GM23338 (cell line): Measurements from ENCODE around the gene LRP11. TPM values are rescaled to one million over a fixed set of nuclear protein-coding genes. Genes with fewer than 3 reads are reported as not detected.

Source experiments
- ATAC-seq: fragments of 200-7000 bp; cut with Tn5 transposase; 3 replicates; pipeline ENCODE4 v1.9.1; 2020
- DNase-seq: peaks from one replicate; pipeline ENCODE4 v3.0.0-alpha.2; 2015; ENCODE audit warnings: low spot score
- H2AFZ ChIP-seq: fragments of 200-600 bp; sonication (generic); 2 replicates; pipeline ENCODE4 v1.8.0; 2016; ENCODE audit warnings: antibody characterized with exemption, mild to moderate bottlenecking, moderate library complexity
- H3F3A ChIP-seq: fragments of 200-600 bp; sonication (generic); replicated peaks from 2 replicates; pipeline ENCODE4 v1.8.0; 2017; ENCODE audit warnings: antibody characterized with exemption, mixed run types, low read depth
- H3K27ac ChIP-seq: fragments of 200-600 bp; sonication (generic); 2 replicates; pipeline ENCODE4 v1.6.1; 2016; ENCODE audit warnings: low read depth
- H3K27me3 ChIP-seq: fragments of 200-600 bp; sonication (generic); 2 replicates; pipeline ENCODE4 v1.8.0; 2016; ENCODE audit warnings: mild to moderate bottlenecking, mixed run types, moderate library complexity; ENCODE audit not compliant: insufficient read depth
- H3K36me3 ChIP-seq: fragments of 200-600 bp; sonication (generic); 2 replicates; pipeline ENCODE4 v1.8.0; 2016; ENCODE audit warnings: mild to moderate bottlenecking; ENCODE audit not compliant: insufficient read depth
- H3K4me1 ChIP-seq: fragments of 200-600 bp; sonication (generic); 2 replicates; pipeline ENCODE4 v1.8.0; 2016; ENCODE audit warnings: mild to moderate bottlenecking, moderate library complexity; ENCODE audit not compliant: insufficient read depth
- H3K4me2 ChIP-seq: fragments of 200-600 bp; sonication (generic); 2 replicates; pipeline ENCODE4 v1.7.1; 2017; ENCODE audit warnings: mixed run types
- H3K4me3 ChIP-seq: fragments of 200-600 bp; sonication (generic); 2 replicates; pipeline ENCODE4 v1.6.1; 2016; ENCODE audit warnings: mixed run types
- H3K79me2 ChIP-seq: fragments of 200-600 bp; sonication (generic); replicated peaks from 2 replicates; pipeline ENCODE4 v1.8.0; 2017; ENCODE audit warnings: mild to moderate bottlenecking; ENCODE audit not compliant: insufficient read depth
- H3K9me2 ChIP-seq: fragments of 200-600 bp; sonication (generic); 2 replicates; pipeline ENCODE4 v1.8.0; 2017; ENCODE audit not compliant: insufficient read depth
- H4K20me1 ChIP-seq: fragments of 200-600 bp; sonication (generic); replicated peaks from 2 replicates; pipeline ENCODE4 v1.8.0; 2017; ENCODE audit warnings: mild to moderate bottlenecking; ENCODE audit not compliant: insufficient read depth
- H3K27ac Mint-ChIP-seq: 2 replicates; pipeline ENCODE4 v1.8.0; 2020; ENCODE audit warnings: inconsistent platforms, mild to moderate bottlenecking, moderate library complexity, mixed read lengths
- H3K27me3 Mint-ChIP-seq: 3 replicates; pipeline ENCODE4 v1.8.0; 2022; ENCODE audit warnings: low read depth, mild to moderate bottlenecking, moderate library complexity, mixed read lengths, inconsistent platforms; ENCODE audit not compliant: insufficient read depth, poor library complexity
- H3K36me3 Mint-ChIP-seq: 3 replicates; pipeline ENCODE4 v1.8.0; 2021; ENCODE audit warnings: low read depth, mild to moderate bottlenecking, inconsistent platforms, moderate library complexity, mixed read lengths
- H3K4me1 Mint-ChIP-seq: 3 replicates; pipeline ENCODE4 v1.8.0; 2020; ENCODE audit warnings: mild to moderate bottlenecking, inconsistent platforms, mixed read lengths
- H3K4me3 Mint-ChIP-seq: 3 replicates; pipeline ENCODE4 v1.8.0; 2021; ENCODE audit warnings: moderate library complexity, mild to moderate bottlenecking, inconsistent platforms, mixed read lengths
- H3K9me3 Mint-ChIP-seq: 3 replicates; pipeline ENCODE4 v1.8.0; 2020; ENCODE audit warnings: moderate library complexity, mild to moderate bottlenecking, inconsistent platforms, mixed read lengths
- CREB1 ChIP-seq: fragments of 250-450 bp; sonication (Bioruptor Pico); IDR thresholded peaks from 2 replicates; pipeline ENCODE4 v1.5.0; 2020; ENCODE audit warnings: low read depth, mild to moderate bottlenecking, moderate library complexity
- CTCF ChIP-seq, 2 experiments: fragments of 200-600 bp in 1 of 2; sonication (generic) in 1 of 2; conservative IDR thresholded peaks; 2 replicates each; pipeline versions ENCODE4 v1.5.1 to v1.6.1; 2016 to 2017; ENCODE audit warnings: antibody characterized with exemption in 2 of 2, low read depth in 2 of 2, mild to moderate bottlenecking in 2 of 2, moderate library complexity in 1 of 2
- ETS1 ChIP-seq: IDR thresholded peaks from 2 replicates; pipeline ENCODE4 v1.6.1; 2016; ENCODE audit warnings: antibody characterized with exemption
- JUNB ChIP-seq: IDR thresholded peaks from one replicate; pipeline ENCODE4 v1.6.1; 2016; ENCODE audit warnings: antibody characterized with exemption; ENCODE audit not compliant: unreplicated experiment
- NANOG ChIP-seq: IDR thresholded peaks from 2 replicates; pipeline ENCODE4 v1.6.1; 2016; ENCODE audit warnings: antibody characterized with exemption, borderline replicate concordance
- POLR2AphosphoS5 ChIP-seq: IDR thresholded peaks from 2 replicates; pipeline ENCODE4 v1.6.1; 2016; ENCODE audit warnings: antibody characterized with exemption, low read depth
- REST ChIP-seq: IDR thresholded peaks from one replicate; pipeline ENCODE4 v1.6.1; 2018; ENCODE audit warnings: antibody characterized with exemption; ENCODE audit not compliant: unreplicated experiment
- STAT1 ChIP-seq: IDR thresholded peaks from one replicate; pipeline ENCODE4 v1.6.1; 2016; ENCODE audit warnings: antibody characterized with exemption; ENCODE audit not compliant: unreplicated experiment
- ZNF331 ChIP-seq: fragments of 250-450 bp; sonication (Bioruptor Pico); IDR thresholded peaks from 2 replicates; pipeline ENCODE4 v1.5.0; 2020; ENCODE audit warnings: low read depth, mild to moderate bottlenecking, moderate library complexity
- polyA plus RNA-seq: library from polyadenylated mRNA; unstranded; fragments of >200 nt; fragmentation: Nextera tagmentation; extraction: Ambion mirVana; gene quantifications from 2 replicates; pipeline ENCODE4 v1.2.1, GENCODE V29; 2016
- total RNA-seq: library from RNA; depleted of rRNA; stranded (reverse); fragments of >200 nt; shearing (Covaris generic); gene quantifications from 2 replicates; pipeline ENCODE4 v1.2.3, GENCODE V29; 2014

LRP11 gene
- total and polyA plus RNA-seq, 2 experiments from 2014 or later: 10.8 to 37.1 TPM

- TF ChIP-seq REST (no peak), POLR2AphosphoS5 (no peak), NANOG (no peak)
Observed at GRCh38 chr6:149905911-149906371, 41.8 kb upstream of the LRP11 start (continued).

- Histone ChIP-seq H2AFZ (no peak overlapping the region), H3K27ac (no peak overlapping the region), H3K9me2 (no peaks in the 10 kb centered on the region), H3K79me2 (no peaks in the 10 kb centered on the region), H3K4me3 (no peak overlapping the region), H3K4me1 (no peaks in the 10 kb centered on the region), H3K27me3 (no peaks in the 10 kb centered on the region), H3K4me2 (no peak overlapping the region), H3F3A (no peaks in the 10 kb centered on the region), H3K36me3 (no peaks in the 10 kb centered on the region; the same call in 1 of the 2 replicates), H4K20me1 (no peaks in the 10 kb centered on the region)
- no peak overlapping the region for H3K27ac Mint-ChIP-seq
- no peak for DNase-seq
- H3K9me3 Mint-ChIP-seq: peaks cover 34% of the 10 kb centered on the region
- ATAC-seq: no peak
- no peaks in the 10 kb centered on the region; the same call in 2 of the 3 replicates for H3K4me1 Mint-ChIP-seq
- H3K4me3 Mint-ChIP-seq: no peak overlapping the region
- peaks cover 2% of the 10 kb centered on the region for H3K27me3 Mint-ChIP-seq
- H3K36me3 Mint-ChIP-seq: peaks cover 13% of the 10 kb centered on the region
- TF ChIP-seq NANOG (no peak), POLR2AphosphoS5 (no peak), CREB1 (no peak), JUNB (no peak), ETS1 (no peak), ZNF331 (CRISPR knock-in tag) (no peak), REST (no peak), CTCF (conservative IDR thresholded peaks at IDR 0.05; ENCODE audit: low read depth in 2 of 2) (no peak), STAT1 (no peak)
Observed at GRCh38 chr6:149905371-149905910, 41.3 kb upstream of the LRP11 start.
